Esophagus squamous epithelium (tissue), 4 donors: ENCODE measurements around the gene SARM1.

Experiments
- CTCF ChIP-seq, 6 experiments: fragments of 450-650 bp in 4 of 6; fragments of 200-600 bp in 2 of 6; sonication (generic) in 2 of 6; IDR thresholded peaks; one replicate each; pipeline ENCODE4 v1.5.1; 2016 to 2019; ENCODE audit warnings: antibody characterized with exemption in 6 of 6, mild to moderate bottlenecking in 4 of 6, moderate library complexity in 4 of 6
- POLR2A ChIP-seq, 4 donors: fragments of 450-650 bp; IDR thresholded peaks; one replicate each; pipeline ENCODE4 v1.6.1; 2017; ENCODE audit warnings: antibody characterized with exemption in 4 of 4, mild to moderate bottlenecking in 4 of 4, moderate library complexity in 3 of 4

GRCh38 chr17:28348979-28349378 is 22.5 kb upstream of the SARM1 start:
- TF ChIP-seq CTCF (IDR thresholded peaks at IDR 0.05) (no peak), POLR2A (IDR thresholded peaks at IDR 0.05) (no peak)
